ENCODE measurements around the gene LDLRAD4.

Gene LDLRAD4

GRCh38 chr18:13311193-13311592 lies 92.6 kb downstream of the LDLRAD4 start:
- TF ChIP-seq CTCF (IDR thresholded peaks at IDR 0.05; ENCODE audit: insufficient read depth, low read depth, low read length, missing control alignments): no peak
- no peak overlapping the region for H3K4me3 ChIP-seq (ENCODE audit: low read length)
- no peak for DNase-seq (ENCODE audit: low read depth)

- no peak overlapping the region for H3K4me3 ChIP-seq (ENCODE audit: low read length)
- TF ChIP-seq CTCF (IDR thresholded peaks at IDR 0.05; ENCODE audit: insufficient read depth, low read depth, low read length, missing control alignments): no peak
- DNase-seq (ENCODE audit: low read depth): no peak
These were observed 94.0 kb downstream of the LDLRAD4 start for GRCh38 chr18:13312515-13312914.

DNA sequence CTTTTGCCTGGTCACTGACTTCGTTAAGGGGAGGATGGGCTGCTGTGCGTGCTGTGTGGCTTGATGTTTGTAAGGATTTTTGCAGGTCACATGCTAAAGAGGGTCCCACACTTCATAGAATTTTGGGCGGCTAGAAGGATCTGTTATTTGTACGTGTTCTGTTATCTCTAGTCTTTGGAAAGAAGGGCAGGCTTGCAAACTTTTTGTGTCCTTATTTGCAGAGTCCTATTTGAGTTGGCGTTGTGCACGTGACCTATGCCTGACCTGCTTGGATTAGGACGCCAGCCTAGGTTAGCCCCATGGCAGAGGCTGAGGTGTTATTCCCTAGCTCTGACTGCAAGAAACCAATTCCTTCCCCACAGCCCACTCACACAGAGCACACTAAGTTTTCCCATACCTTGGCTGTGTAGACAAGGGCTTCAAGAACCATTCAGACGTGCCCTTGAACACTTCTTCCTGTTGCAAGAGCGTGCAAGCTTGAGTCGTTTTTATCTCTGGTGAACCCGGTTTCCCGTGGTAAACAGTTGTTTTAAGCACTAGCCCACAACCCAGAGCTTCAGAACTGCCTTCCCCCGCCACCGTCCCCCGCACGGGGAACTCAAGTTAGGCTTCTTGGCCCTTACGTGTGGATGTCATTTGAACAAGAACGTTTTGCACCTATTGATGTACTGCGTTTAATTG lies 94.6 kb downstream of the LDLRAD4 start:
- TF ChIP-seq CTCF (IDR thresholded peaks at IDR 0.05; ENCODE audit: insufficient read depth, low read depth, low read length, missing control alignments): no peak
- no peak for DNase-seq (ENCODE audit: low read depth)
- H3K4me3 ChIP-seq (ENCODE audit: low read length): no peak overlapping the region

- no peak for DNase-seq (ENCODE audit: low read depth)
- no peak for TF ChIP-seq CTCF (IDR thresholded peaks at IDR 0.05; ENCODE audit: insufficient read depth, low read depth, low read length, missing control alignments)
- no peak overlapping the region for H3K4me3 ChIP-seq (ENCODE audit: low read length)
These were observed 96.4 kb downstream of the LDLRAD4 start for GRCh38 chr18:13315000-13315399.

GRCh38 chr18:13316063-13316462 lies 97.5 kb downstream of the LDLRAD4 start:
- no peak for TF ChIP-seq CTCF (IDR thresholded peaks at IDR 0.05; ENCODE audit: insufficient read depth, low read depth, low read length, missing control alignments)
- no peak overlapping the region for H3K4me3 ChIP-seq (ENCODE audit: low read length)
- DNase-seq (ENCODE audit: low read depth): no peak

- no peak overlapping the region for H3K4me3 ChIP-seq (ENCODE audit: low read length)
- no peak for TF ChIP-seq CTCF (IDR thresholded peaks at IDR 0.05; ENCODE audit: insufficient read depth, low read depth, low read length, missing control alignments)
- no peak for DNase-seq (ENCODE audit: low read depth)
These were observed 99.2 kb downstream of the LDLRAD4 start for GRCh38 chr18:13317801-13318200.

Data from epithelial cell of esophagus (primary cell).